ENCODE results near the gene POC5. TPM values are rescaled to one million over a fixed set of nuclear protein-coding genes. Genes with fewer than 3 reads are reported as not detected.

POC5 gene
- total RNA-seq, 1 experiment from 2014 or later, result 19.1 TPM

DNA sequence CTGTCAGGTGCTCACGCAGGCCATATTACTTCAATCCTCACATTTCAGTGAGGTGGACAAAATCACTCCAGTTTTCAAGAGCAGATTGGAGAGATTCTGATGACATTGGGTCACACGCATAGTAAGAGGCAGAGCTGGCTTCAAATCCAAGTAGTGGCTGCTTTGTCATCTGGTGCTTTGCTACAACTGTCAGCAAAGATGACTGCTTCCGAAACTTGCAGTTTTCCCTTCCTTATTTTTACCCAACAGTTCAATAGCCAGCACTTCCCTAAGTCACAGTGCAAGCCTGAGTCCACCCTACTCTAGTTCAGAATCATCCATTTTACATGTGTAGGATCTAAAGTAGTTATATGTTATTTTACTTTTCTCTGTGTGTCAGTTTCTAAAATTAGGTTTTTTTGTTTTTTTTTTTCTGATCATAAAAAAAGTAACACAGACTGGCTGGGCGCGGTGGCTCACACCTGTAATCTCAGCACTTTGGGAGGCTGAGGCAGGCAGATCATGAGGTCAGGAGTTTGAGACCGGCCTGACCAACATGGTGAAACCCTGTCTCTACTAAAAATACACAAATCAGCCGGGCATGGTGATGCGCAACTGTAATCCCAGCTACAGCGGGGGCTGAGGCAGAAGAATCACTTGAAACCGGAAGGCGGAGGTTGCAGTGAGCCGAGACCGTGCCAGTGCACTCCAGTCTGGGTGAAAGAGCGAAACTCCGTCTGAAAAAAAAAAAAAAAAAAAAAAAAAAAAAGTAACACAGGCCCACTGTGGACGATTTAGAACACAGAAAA lies 56.4 kb downstream of the POC5 start:
- no peak for DNase-seq (ENCODE audit: low read depth)

DNA sequence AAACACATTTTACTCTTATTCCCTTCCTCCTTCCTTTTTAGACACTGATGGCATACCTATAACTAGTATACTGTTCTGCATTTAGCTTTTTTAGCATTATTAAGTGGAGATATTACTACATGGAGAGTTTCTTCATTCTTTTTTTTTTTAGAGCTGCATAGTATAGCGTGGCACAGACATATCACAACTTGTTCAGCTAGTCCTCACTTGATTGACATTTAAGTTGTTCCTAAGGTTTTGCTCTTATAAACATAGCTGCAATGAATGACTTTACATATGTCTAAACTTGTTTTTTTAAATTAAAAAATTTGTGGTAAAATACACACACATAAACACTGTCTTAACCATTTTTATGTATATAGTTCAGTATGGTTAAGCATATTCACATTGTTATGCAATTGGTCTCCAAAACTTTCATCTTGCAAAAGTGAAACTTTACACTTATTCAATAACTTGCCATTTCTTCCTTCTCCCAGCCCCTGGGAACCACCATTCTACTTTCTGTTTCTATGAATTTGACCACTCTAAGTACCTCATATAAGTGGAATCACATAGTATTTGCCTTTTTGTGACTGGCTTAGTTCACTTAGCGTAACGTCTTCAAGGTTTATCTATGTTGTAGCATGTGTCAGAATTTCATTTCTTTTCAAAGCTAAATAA lies 57.3 kb downstream of the POC5 start:
- DNase-seq (ENCODE audit: low read depth), result no peak

DNA sequence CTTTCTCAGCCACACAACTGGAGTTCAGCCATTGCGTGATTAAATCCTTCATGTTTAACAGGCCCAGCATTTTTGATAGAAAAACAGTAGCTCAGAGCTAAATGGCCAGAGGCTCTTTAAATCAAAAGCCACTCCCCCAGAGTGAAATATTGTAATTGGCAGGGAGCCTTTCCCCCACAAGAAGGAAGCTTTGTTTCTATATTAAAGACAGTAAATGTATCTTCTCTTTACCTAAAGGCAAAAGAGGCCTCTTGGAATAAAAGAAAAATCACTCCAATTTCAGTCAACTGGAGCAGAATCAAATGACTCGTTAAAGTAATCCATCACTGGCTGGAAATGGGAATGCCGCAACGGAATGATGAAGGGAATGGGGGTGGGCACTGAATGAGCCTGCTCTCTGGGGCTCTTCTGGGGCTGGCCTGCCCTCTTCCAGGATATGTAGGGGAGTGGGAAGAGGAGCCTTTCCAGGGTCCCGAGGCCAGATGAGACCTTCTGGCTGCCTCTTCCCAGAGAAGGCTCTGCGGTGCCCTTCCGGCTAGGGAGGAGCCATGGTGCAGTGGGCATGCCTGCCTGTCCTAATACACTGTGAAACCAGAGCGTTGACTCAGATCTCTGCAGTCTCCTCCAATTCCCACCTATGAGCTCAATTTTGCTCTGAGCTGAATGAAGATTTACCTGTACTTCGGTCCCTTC lies 60.8 kb downstream of the POC5 start:
- DNase-seq (ENCODE audit: low read depth), result peak; percentile 62

DNA sequence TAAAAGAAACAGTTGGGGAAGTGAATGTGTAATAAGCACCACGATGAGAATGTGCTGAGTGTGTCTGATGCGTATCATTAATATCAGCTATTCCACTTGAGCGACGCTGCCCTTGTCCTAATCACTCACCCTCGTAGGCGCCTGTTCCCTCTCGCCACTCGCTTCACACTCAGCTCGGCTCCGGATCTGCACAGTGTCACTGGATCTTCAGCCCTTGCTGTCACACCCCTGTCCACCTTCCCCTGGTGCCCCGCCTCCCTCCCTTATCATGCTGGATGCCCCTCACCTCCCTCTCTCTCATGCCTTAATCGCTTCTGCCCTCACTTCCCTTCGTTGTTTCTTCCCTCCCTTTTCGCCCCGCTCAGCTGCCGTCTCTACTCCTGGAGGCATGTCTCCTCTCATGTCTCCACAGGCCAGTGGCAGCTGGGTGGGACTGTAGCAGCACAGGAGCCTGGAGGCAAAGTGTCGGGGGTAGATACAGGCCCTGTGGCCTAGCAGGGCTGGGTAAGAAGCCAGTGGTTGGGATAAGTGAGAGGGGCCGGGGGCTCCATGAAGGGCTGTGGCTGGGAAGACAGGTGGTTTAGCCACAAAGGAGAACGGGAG lies 62.4 kb downstream of the POC5 start:
- no peak for DNase-seq (ENCODE audit: low read depth)

DNA sequence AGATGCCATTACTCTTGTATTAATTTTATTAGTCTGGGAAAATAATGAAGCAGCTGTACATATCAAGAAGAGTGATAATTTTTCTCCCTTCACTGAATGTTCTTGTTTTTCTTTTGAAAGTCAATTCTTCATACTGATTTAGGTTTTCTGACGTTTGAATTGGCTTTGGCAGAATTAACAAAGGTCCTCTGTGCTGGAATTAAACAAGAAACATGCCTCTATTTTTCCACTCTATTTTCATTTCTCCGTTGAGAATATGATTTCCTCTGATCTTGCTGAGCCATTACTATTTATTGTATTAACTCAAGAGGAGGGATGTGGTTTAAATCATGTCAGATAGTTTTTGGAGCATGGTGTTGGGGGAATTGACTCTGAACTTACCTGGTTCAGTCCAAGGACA lies 63.7 kb downstream of the POC5 start:
- no peak for DNase-seq (ENCODE audit: low read depth)

DNA sequence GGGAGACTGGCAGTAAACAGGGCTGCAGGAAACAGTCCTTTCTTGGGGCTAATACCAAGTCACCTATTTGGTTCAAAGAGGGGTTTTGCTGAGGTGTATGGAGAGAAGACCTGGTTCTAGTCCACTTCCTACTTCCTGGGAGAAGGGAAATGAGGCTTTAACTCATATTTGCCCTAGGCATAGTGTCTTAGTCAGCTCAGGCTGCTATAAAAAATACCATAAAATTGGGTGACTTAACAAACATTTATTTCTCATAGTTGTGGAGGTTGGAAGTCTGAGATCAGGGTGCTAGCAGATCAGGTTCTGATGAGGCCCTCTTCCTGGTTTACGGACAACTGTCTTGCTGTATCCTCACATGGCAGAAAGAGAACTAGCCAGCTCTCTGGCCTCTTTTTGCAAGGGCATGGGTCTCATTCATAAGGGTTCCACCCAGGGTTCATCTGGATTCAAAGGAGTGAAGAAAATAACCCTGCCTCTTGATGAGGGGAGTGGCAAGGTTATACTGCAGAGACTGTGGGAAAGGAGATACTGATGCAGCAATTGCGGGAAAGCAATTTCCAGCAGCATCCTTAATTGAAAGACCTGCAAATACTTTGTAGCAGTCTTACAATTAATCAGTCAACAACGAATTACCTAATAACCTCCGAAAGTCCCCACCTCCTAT lies 65.5 kb downstream of the POC5 start:
- DNase-seq (ENCODE audit: low read depth), result no peak

DNA sequence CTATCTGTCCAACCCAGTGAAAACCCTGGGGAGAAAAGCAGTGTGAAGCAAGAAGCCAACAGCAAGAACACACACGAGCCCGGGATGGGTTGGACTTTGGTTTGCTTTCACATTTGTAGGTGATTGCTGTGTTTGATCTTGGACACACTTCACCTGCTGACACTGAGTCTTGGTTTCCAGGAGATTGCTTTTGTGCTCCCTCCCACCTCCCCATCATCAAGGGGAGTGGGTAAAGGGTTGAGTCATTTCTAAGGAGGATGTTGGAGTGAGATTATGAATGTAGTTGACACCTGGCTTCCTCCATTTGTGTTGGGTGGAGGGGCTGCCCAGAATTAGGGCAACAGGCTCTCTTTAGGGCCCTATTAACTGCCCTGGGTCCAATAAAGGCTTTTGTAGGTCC lies 68.5 kb downstream of the POC5 start:
- no peak for DNase-seq (ENCODE audit: low read depth)

DNA sequence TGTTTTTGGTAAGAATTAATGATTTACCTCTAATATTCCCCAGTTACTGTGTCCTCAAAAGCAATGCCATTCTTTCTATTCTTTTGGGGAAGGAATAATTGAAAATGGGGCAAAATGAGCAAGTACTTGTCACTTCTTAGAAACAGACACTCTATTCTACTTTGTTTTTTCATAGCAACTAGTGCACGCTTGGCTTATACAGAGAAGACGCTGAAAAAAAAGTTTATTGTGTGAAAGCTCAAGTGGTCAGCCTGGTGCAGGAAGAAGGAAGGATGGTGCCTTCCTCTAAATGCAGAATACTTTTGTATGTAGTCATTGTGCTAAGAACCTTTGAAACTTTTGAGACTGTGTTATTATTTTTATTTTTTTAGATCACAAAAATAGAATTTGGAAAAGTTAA lies 76.4 kb downstream of the POC5 start:
- DNase-seq (ENCODE audit: low read depth), result no peak

DNA sequence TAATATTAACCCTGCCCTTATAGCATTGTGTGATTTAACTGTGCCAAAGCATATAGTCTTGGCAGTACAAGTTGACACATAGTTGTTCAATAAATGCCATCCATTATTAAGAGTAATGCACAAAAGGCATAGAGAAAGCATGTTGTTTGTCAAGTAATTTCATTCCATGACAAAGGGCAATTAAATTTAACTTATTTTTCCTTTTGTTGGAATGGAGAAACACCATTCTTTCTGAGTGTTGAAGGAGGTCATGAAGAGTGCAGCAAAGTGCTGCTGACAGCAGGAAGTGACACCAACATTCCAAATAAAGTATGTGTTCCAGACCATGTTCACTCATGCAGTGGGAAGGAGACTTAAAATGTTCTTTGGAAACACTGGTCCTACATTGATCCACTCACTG lies 76.8 kb downstream of the POC5 start:
- peak; percentile 73 for DNase-seq (ENCODE audit: low read depth)

DNA sequence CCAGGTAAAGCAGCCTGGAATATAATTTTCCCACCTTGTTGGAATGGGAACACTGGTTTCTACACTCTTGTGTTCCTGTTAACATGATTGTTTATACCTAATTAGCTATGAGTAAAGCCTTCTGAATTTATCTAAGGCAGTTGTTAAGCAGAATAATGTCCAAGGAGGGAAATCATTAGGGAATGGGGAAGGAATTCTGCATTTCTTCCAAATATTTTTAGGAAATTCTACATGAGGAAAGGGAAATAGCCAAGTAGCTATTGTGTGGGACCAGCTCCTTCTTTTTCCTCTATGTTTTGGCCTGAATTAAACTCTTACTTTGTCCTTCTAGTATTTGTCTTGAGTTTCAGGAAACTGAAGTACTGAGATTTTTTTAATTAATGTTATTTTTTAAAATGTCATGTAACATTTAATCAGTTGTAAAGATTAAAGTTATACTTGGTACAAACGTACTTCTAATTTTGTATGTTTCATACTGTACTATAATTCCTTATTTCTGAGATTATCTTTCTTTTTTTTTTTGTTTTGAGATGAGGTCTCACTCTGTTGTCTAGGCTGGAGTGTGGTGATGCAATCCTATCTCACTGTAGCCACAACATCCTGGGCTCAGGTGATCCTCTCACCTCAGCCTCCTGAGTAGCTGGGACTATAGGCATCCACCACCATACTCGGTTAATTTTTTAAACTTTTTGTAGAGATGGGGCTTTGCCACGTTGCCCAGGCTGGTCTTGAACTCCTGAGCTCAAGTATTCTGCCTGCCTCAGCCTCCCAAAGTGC lies 77.5 kb downstream of the POC5 start:
- DNase-seq (ENCODE audit: low read depth), result no peak

DNA sequence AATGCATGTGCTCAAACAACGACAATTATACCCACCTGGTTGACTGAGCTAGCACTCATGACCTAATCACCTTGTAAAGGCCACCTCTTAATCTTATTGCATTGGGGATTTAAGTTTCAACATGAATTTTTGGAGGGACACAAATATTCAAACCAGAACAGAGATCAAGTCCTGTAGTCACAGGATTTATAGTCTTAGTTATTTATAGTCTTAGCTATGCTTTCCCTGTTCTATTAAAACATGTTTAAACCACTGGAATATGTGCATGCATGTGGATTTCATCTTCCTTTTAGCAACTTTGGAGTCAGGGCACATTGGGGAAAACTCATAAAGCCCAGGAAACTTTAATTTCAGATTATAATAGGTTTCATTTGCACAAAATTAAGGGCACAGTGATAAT lies 79.3 kb downstream of the POC5 start:
- DNase-seq (ENCODE audit: low read depth), result no peak

DNA sequence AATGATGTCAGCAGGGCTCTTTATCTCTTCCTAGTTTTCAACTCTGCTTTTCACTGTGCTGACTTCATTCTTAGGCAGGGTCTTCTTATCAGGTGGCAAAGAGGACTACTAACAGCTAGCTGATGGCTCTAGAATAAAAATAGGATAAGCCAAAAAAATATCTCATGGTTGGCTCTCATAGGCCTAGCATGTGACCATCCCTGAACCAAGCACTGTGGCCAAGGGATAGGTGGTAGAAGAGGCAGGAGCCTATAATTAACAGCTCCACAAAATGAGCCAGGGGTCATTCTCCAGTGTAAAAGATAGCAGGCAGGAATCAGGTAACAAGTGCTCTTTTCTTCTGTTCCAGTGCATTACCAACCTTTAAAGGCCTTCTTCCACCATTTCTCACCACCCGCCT lies 84.9 kb downstream of the POC5 start:
- DNase-seq (ENCODE audit: low read depth), result no peak

DNA sequence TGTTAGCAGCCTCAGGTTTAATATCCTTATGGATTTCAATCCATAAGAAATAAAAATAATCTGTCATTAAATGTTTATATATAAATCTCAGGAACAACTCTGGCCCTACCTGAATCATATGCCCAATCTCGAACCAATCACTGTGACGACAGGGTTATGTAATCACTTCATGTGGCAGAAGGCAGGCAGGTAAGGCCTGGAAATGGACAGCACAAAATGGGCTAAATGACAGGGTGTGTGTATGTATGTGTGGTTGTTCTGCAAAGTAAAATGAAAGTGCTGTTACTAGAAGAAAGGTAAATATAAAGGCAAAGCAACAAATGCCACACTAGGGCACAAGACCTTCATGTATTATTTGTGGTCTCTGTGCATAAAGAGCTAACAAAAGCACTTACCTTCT lies 86.4 kb downstream of the POC5 start:
- no peak for DNase-seq (ENCODE audit: low read depth)

DNA sequence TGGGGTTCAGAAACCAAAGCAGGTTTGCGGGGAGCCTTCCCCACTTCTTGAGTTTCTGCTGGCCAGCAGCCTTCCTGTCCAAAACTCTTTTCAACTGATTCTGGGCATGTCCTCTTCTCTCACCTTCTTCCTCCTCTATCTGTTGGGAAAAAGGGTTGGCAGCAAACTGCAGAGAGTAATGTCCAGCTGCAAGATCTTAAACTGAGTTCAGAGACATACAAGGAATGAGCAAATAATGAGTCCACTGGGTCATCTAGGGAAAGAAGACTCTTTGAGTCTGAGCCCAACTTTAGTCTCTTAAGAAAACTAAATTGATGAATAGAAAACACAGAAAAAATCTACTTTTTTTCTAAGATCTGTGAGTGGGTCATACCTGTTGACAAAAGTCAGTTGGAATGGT lies 89.4 kb downstream of the POC5 start:
- DNase-seq (ENCODE audit: low read depth), result no peak

DNA sequence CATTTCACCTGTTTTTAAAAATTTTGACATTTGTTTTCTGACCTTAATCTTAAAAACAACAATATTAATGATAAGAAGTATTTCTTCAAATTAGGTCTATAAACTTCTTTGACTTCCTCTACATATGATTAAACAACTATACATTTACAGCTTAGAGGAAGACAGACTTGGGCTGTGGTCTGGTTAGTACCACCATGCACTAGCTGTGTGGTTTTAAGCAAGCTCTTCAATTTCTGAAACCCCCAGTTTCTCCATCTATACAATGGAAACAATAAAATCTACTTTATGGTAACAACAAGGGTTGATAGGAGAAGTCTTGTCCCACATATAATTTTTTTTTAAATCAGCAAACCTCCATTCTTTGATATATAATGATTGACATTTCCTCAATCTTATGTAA lies 90.3 kb downstream of the POC5 start:
- no peak for DNase-seq (ENCODE audit: low read depth)

Small RNA genes lying within 50 kb of the gene (small RNA-seq; reads per million reads assigned to genes)
- not detected for gene RNU6-680P

Other genes with a start within 250 kb of the POC5 start
- 6.2 and 8.3 TPM in 2 replicates for gene CERT1, start 205.8 kb downstream of the POC5 start, total RNA-seq (2014; rRNA removed; shearing (Covaris generic))
- 14.7 and 15.8 TPM in 2 replicates for gene POLK, start 205.5 kb downstream of the POC5 start, total RNA-seq (2014; rRNA removed; shearing (Covaris generic))
- 0.03 TPM in 1 of 2 replicates, not detected in the other for gene ANKDD1B, start 106.0 kb downstream of the POC5 start, total RNA-seq (2014; rRNA removed; shearing (Covaris generic))

All from HT1080 (cell line).